Activated naive CD4-positive, alpha-beta T cell treated with anti-CD3 and anti-CD28 coated beads, Interleukin-2, amount 50 U/mL, for 24 hours (primary cell): Measurements from ENCODE around the gene HEMK1.
A peak's percentile ranks its signal among the peaks of the same experiment; 100 is the strongest.

ENCODE experiments used
- H3K27ac Mint-ChIP-seq: one replicate; pipeline ENCODE4 v1.8.0; 2021; ENCODE audit warnings: mild to moderate bottlenecking, mixed read lengths
- H3K27me3 Mint-ChIP-seq: one replicate; pipeline ENCODE4 v1.8.0; 2021; ENCODE audit warnings: mixed read lengths
- H3K36me3 Mint-ChIP-seq: one replicate; pipeline ENCODE4 v1.8.0; 2021; ENCODE audit warnings: mixed read lengths
- H3K4me1 Mint-ChIP-seq: one replicate; pipeline ENCODE4 v1.8.0; 2021; ENCODE audit warnings: mixed read lengths
- H3K4me3 Mint-ChIP-seq: one replicate; pipeline ENCODE4 v1.8.0; 2021; ENCODE audit warnings: mild to moderate bottlenecking, mixed read lengths
- H3K9me3 Mint-ChIP-seq: one replicate; pipeline ENCODE4 v1.8.0; 2021; ENCODE audit warnings: mixed read lengths

Gene HEMK1

DNA sequence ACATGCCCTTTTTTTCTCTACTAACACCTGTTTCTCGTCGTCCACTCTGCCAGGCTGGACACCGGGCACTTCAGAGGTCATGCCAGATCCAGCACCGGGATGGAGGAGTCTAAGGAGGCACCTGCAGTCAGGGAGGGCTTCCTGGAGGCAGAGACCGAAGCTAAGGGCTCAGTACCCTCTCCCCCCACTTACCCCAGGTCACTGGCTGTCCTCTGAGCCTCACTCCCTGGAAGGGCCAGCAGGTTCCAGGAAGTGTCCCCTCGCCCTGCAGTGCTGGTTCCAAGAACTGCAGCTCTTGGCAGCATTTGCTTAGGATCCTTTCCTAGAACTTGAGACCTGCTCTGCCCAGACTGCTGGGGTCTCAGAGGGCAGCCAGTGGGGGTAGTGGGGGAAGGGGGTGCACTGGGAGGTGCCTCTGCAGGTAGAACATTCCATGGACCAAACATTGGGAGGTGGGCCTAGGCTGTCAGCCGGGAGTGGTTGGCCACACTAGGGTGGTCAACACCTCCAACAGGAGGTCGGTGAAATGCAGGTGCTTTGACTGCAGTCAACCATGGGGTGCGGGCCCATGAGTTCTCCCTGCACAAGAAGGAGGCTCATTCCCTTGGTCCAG is 30.9 kb downstream of the HEMK1 start:
- no peaks in the 10 kb centered on the region for H3K27me3 Mint-ChIP-seq
- peak overlapping the region; percentile 33 for H3K27ac Mint-ChIP-seq
- H3K4me3 Mint-ChIP-seq = no peak overlapping the region
- H3K36me3 Mint-ChIP-seq = peaks cover 4% of the 10 kb centered on the region
- H3K9me3 Mint-ChIP-seq = no peaks in the 10 kb centered on the region
- peaks cover 78% of the 10 kb centered on the region for H3K4me1 Mint-ChIP-seq

DNA sequence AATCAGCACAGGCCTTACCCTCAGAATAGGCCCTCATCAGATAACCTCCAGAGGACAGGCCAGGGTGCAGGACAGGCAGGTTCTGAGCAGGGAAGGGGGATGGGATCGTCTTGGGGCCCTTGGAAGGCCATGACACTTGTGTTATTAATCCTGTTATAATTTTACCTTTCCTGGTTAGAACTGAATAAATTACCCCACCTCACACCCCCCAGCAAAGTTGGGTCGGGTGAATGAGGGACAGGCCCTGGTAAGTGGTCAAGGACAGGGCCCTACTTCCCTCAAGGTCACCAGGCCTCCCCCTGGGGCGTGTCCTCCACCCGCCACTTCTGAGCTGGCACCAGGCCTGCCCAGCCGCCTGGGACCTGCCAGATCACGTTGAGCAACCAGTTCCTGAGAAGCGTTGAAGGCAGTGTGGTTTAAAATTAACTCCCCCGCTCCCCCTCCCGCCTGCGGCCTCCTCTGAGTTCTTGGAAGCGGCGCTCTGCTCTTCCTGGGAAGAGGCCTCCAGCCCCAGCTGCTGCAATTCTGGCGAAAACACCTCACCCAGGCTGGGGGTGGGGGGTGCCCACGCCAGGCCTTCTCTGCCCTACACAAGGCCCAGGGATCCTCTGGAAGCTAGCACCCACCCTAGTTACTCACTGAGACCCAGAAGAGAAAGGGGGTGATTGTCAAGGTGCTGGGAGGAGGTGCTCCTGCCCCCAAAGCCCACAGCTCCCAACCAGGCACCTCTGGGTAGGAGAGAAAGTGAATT is 31.7 kb downstream of the HEMK1 start:
- no peaks in the 10 kb centered on the region for H3K27me3 Mint-ChIP-seq
- peaks cover 80% of the 10 kb centered on the region for H3K4me1 Mint-ChIP-seq
- H3K27ac Mint-ChIP-seq = peak overlapping the region; percentile 97
- no peaks in the 10 kb centered on the region for H3K9me3 Mint-ChIP-seq
- peaks cover 10% of the 10 kb centered on the region for H3K36me3 Mint-ChIP-seq
- H3K4me3 Mint-ChIP-seq = peak overlapping the region; percentile 79

DNA sequence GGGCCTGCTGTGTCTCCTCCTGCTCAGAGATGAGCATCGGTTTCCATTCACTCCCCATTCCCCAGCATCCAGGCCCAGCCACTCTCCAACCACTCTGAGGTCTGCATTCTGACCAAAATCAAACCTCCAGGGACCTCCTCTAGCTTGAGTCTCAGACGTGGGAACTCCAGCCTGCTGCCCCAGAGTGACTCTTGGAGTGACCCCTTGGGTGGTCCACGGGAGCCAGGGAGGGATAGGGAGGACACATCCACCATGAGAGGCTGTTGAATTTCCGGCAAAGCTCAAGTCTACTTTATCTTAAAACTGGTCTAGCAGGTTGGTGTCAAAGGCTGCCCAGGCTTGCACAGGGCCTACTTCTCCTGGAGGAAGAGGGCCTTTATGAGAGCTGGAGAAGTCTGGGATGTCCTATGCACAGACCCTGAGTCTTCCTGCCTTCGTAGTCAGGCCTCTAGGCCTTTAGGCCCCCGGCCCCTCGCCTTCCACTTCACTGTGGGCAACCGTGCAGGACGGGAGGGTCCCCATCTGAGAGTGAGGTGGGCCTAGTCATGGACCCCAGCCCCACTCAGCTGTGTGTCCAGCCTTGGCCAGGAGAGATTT is 33.4 kb downstream of the HEMK1 start:
- H3K27ac Mint-ChIP-seq = peak overlapping the region; percentile 97
- H3K27me3 Mint-ChIP-seq = no peaks in the 10 kb centered on the region
- peak overlapping the region; percentile 79 for H3K4me3 Mint-ChIP-seq
- no peaks in the 10 kb centered on the region for H3K9me3 Mint-ChIP-seq
- peaks cover 17% of the 10 kb centered on the region for H3K36me3 Mint-ChIP-seq
- peaks cover 94% of the 10 kb centered on the region for H3K4me1 Mint-ChIP-seq

DNA sequence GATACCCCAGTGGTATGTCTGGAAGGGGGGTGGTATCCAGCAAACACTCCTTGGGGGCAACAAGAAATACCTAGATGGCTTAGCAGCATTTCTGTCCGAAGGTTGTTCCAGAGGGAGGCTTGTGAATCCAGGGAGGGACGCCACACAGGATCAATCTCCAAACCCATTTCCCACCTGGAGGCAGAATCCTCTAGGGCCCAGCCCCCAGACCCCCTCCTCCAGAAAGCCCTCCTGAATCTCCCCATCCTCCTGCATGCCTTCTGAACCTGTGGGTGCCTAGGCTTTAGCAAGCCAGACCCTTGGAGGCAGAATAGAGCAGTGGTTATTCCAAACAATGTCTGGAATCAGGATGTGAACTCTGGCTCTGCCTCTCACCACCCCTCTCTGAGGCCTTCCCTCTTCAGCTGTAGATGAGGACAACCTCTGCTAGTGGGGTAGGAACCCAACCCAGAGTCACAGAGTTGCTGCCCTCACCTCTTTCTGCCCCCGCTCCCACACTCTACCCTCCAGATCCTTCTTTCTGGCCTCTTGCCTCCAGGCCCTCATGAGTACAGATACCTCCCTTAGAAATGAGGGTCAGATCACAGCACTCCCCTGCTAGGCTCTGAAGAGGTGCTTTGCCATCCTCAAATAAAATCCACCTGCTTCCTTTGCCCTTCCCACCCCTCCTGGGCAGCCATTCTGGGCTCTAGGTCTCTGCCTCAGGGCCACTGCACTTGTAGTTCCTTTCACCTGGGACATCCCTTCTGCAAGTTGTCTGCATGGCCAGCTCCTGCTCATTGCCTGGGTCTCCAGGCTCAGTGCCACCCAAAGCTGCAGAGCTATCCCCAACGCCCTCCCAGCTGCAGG is 34.2 kb downstream of the HEMK1 start:
- no peaks in the 10 kb centered on the region for H3K9me3 Mint-ChIP-seq
- H3K4me1 Mint-ChIP-seq = peaks cover 99% of the 10 kb centered on the region
- H3K36me3 Mint-ChIP-seq = peaks cover 24% of the 10 kb centered on the region
- no peaks in the 10 kb centered on the region for H3K27me3 Mint-ChIP-seq
- H3K4me3 Mint-ChIP-seq = peak overlapping the region; percentile 35
- peak overlapping the region; percentile 97 for H3K27ac Mint-ChIP-seq

DNA sequence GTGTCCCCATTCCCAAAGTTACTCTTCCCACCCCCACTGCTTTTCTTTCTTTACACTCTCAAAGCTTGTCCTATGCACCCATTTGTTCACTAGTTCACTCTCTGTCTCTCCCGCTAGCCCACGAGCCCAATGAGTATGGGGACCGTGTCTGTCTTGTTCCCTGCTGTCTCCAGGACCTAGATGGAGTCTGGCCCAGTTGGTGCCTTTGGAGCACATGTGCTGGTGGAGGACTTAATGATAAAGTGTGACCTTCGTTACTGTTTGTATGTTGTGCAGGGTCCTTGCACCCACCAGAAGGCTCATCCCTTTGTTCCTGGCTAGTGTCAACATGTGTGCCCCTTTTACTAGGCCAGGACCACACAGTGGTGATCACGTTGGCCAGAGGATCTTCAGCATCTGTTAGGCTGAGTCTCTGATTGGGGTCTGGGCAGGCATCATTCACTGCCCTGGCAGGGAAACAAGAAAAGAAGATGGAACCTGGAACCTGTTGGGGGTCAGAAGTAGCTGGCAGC is 34.8 kb downstream of the HEMK1 start:
- H3K4me1 Mint-ChIP-seq = peaks cover 99% of the 10 kb centered on the region
- peaks cover 31% of the 10 kb centered on the region for H3K36me3 Mint-ChIP-seq
- peak overlapping the region; percentile 35 for H3K4me3 Mint-ChIP-seq
- H3K27me3 Mint-ChIP-seq = no peaks in the 10 kb centered on the region
- no peaks in the 10 kb centered on the region for H3K9me3 Mint-ChIP-seq
- peak overlapping the region; percentile 97 for H3K27ac Mint-ChIP-seq

DNA sequence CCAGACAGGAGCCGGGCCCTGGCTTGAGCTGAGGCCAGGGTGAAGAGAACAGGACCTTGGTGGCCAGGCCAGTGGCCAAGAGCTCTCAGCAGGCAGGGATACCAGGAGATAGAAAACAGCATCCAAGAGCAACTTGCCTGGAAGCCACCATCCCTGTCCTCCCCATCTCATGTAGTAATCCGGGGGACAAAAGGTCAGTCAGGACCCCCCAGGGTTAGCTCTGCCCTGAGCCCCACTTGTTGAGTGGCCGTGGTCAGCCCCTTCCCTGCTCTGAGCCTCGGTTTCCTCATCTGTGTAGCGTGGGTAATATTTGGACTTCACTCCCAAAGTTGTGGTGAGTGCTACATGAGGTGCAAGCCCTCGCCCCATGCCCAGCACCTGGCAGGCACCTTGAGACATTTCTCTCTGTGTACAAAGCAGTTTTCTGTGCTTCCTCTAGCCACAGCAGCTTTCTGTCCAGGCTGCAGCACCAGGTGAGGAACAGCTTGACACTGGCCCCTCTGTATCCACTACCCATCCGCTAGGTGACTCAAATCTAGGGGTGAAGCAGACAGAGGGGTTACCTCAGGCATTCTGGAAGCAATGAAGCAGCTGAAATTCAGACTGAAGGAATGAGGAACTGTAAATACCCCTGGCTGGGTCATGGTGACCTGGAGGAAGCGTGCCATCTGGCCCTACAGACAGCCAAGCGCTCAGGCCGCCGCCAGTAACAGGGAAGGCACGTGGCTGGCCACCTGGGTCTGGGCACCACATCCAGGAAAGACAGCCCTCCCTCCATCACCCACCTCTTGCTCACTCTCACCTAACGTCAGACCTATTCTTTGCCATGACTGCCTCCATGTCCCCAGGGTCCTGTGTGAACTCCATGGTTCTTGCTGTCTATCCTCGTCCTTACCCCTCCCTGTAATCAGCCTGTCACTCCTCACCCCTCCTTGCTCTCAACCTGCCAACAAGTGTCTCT is 35.6 kb downstream of the HEMK1 start:
- H3K4me3 Mint-ChIP-seq = peak overlapping the region; percentile 96
- H3K36me3 Mint-ChIP-seq = peaks cover 36% of the 10 kb centered on the region
- H3K27ac Mint-ChIP-seq = peak overlapping the region; percentile 97
- H3K4me1 Mint-ChIP-seq = peaks cover 97% of the 10 kb centered on the region
- H3K9me3 Mint-ChIP-seq = no peaks in the 10 kb centered on the region
- H3K27me3 Mint-ChIP-seq = no peaks in the 10 kb centered on the region

DNA sequence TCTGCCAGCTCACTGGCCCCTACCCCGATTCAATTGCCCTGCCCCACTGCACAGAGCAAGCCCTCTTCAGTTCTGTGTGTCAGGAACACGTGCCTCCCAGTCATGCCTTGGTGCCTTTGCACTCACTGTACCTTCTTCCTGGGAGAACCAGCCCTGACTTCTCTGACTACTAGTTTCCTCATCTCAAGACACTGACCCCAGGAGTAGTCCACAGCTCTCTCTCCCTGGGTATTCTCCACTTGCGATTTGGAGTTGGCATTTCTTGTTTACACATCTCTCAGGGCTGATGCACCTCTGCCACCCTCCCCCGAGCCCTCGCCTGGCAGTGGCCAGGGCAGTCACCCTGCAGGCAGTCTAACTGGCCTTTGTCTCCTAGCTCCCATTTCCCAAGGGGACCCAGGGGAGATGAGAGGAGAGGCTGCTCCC is 36.6 kb downstream of the HEMK1 start:
- no peaks in the 10 kb centered on the region for H3K27me3 Mint-ChIP-seq
- peaks cover 87% of the 10 kb centered on the region for H3K4me1 Mint-ChIP-seq

DNA sequence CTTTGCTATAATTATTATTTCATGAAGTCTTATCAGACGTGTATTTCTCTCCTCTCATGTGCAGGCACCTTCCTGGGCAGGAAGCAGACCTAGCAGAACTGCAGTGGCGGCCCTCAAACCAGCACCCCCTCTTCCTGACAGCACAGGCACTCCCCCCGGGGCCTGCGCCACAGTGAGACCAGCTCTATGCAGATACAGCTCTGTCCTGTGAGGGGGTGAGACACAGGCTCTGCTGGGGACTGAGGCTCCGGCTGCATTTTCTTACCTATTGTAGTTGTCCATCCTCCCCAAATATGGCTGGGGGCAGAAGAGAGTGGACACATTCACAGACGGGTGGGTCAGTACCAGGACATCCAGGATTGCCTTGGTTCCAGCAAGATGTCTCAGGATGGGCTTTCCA is 37.3 kb downstream of the HEMK1 start:
- Mint-ChIP-seq H3K4me1 (peaks cover 80% of the 10 kb centered on the region), H3K36me3 (peaks cover 43% of the 10 kb centered on the region), H3K27ac (peak overlapping the region; percentile 91), H3K4me3 (peak overlapping the region; percentile 96), H3K9me3 (no peaks in the 10 kb centered on the region), H3K27me3 (no peaks in the 10 kb centered on the region)

More for the DNA sequence above, 36.6 kb downstream of the HEMK1 start:
- Mint-ChIP-seq H3K27ac (peak overlapping the region; percentile 97), H3K4me3 (peak overlapping the region; percentile 96), H3K36me3 (peaks cover 43% of the 10 kb centered on the region), H3K9me3 (no peaks in the 10 kb centered on the region)

DNA sequence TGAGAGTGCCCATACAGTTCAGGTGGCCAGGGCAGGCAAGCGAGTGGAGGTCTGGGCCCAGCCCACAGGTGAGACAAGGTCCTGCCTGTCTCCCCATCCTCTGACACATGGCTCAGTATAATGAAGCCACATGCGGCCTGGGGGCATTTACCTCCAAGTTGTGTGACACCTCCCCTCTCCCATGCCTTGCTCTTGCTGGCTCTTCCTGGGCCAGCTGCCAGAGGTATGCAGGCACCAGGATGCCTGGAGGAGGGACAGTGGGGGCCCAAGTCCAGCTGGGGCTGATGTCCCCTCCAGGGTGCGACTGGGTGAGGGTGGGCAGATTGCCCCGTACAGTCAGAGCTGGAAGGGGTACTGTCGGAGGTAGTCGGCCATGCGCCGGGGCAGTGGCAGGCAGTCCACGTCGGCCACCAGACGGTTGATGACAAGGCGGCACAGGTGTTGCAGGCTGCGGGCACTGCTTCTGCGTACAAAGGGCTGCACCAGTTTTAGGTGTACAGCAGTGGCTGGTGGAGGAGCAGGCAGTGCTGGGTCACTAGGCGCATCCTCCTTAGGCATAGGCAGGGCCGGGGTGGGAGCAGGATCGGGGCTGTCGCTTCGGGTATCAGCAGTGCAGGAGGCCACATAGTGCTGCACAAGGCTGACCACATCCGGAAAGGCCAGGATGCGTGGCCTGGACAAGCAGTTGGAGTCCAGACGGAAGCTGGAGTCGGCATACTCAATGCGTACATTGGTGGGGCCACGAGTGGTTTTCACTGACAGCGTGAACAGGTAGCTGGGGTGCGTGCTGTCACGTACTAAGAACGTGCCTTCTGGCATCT is 38.2 kb downstream of the HEMK1 start:
- H3K9me3 Mint-ChIP-seq = no peaks in the 10 kb centered on the region
- H3K4me1 Mint-ChIP-seq = peaks cover 79% of the 10 kb centered on the region
- no peaks in the 10 kb centered on the region for H3K27me3 Mint-ChIP-seq
- H3K4me3 Mint-ChIP-seq = peak overlapping the region; percentile 96
- peak overlapping the region; percentile 97 for H3K27ac Mint-ChIP-seq
- peaks cover 43% of the 10 kb centered on the region for H3K36me3 Mint-ChIP-seq

DNA sequence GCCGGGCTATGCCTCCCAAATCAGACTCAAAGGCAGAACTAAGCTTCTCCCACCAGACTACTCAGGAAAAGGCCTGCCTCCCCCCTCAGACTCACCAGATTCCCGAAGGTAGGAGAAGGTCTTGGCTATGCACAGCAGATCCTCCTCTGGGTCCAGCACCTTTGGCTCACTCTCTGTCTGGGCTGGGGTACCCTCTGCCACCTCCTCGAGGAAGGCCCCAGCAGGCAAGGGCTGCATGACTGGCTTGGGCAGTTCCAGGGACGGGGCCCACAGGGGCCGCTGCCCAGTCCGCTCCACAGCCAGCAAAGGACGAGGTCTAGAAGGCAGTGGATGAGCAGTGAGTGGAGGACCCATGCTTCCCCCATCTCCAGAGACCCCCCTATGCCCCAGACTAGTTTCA is 39.0 kb downstream of the HEMK1 start:
- H3K4me1 Mint-ChIP-seq = peaks cover 75% of the 10 kb centered on the region

DNA sequence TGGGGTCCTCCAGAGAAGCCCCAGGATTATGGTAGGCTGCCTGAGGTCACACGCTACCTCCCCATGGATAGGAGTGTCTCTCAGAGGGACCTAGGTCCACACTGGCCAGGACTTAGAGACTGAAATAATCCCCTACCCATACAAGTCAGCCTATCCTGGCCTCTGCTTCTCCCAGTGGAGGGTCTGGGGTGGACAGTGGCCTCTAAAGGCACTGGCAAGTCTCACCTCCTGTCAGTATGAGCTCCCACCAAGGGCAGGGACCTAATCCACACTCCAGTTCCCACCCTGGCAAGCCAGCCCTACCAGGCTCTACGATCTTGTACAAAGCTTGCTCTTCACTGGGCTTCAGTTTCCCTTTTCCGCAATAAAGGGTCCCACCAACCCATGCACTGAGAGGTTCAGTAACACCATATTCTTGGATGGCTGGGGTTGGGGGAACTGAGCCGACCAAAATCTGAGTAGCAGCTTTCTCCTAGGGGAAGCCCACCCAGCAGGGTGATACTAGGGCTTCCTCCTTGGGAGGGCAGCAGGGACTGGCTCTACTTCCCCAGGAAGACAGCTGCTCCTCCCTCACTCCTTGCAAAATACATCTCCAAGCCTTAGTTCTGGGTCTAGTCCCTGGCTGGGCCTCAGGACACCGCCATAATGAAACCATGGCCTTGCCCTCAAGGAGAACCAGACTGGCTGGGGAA is 39.9 kb downstream of the HEMK1 start:
- Mint-ChIP-seq H3K27me3 (no peaks in the 10 kb centered on the region), H3K4me1 (peaks cover 74% of the 10 kb centered on the region), H3K36me3 (peaks cover 43% of the 10 kb centered on the region), H3K4me3 (peak overlapping the region; percentile 96), H3K9me3 (no peaks in the 10 kb centered on the region), H3K27ac (peak overlapping the region; percentile 97)

More for the DNA sequence above, 39.0 kb downstream of the HEMK1 start:
- Mint-ChIP-seq H3K36me3 (peaks cover 43% of the 10 kb centered on the region), H3K9me3 (no peaks in the 10 kb centered on the region), H3K4me3 (peak overlapping the region; percentile 96), H3K27me3 (no peaks in the 10 kb centered on the region), H3K27ac (peak overlapping the region; percentile 97)

DNA sequence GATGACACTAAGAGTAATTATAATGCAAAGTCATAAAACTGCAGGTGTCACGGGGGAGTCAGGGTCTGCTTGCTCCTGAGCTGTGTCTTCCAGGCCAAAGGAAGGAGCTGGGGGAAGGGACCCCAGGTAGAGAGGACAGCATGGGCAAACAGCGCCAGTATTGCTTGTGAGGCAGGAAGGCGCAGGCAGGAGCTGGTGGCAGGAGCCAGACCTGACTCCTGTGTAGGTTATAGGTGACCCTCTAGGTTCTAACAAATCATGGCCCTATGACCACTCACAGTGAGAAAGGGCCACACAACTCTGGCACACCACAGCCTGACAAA is 40.4 kb downstream of the HEMK1 start:
- Mint-ChIP-seq H3K36me3 (peaks cover 43% of the 10 kb centered on the region), H3K27ac (peak overlapping the region; percentile 97), H3K4me1 (peaks cover 74% of the 10 kb centered on the region), H3K9me3 (no peaks in the 10 kb centered on the region), H3K27me3 (no peaks in the 10 kb centered on the region), H3K4me3 (peak overlapping the region; percentile 96)

DNA sequence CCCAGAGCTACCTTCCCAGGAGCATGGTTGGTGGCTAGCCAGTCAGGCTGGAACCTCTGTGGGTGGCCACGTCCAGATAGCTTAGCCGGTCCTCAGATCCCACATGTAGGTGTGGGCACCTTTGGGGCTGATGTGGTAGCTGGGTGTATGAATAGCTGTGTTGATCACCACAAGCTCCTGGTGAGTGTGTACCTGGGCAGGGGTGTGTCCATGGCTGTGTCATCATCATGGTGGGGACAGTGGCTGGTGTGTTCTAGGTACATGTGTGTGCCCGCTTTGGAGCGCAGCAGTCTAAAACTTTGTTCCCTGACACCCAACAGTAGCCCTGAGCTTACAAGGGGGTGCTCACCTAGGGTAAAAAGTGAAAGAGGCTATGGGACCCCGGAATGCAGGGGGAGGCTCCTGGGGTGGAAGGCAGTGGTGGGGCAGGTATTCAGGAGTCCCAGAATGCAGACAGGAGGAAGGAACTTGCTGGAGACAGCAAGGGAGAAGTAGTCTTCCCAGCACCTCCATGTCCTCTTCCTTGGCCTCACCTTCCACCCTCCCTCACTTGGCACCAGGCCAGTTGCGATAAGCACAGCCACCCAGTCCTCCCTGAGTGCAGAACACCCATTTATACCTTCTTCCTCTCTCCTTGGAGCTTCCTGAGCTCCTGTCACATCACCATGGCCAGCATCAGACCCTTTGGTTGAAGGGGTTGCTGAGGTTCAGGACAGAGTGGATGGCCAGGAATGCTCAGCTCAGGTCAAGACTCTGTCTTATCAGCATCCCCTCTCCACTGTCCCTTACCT is 41.1 kb downstream of the HEMK1 start:
- Mint-ChIP-seq H3K9me3 (no peaks in the 10 kb centered on the region), H3K36me3 (peaks cover 38% of the 10 kb centered on the region), H3K27ac (peak overlapping the region; percentile 97), H3K4me3 (peak overlapping the region; percentile 96), H3K27me3 (no peaks in the 10 kb centered on the region), H3K4me1 (peaks cover 67% of the 10 kb centered on the region)
